ENCODE measurements around the gene HOXB1. TPM values are rescaled to one million over a fixed set of nuclear protein-coding genes. Genes with fewer than 3 reads are reported as not detected.

HOXB1 gene
- total and polyA plus RNA-seq, 2 experiments from 2014 or later, result not detected

DNA sequence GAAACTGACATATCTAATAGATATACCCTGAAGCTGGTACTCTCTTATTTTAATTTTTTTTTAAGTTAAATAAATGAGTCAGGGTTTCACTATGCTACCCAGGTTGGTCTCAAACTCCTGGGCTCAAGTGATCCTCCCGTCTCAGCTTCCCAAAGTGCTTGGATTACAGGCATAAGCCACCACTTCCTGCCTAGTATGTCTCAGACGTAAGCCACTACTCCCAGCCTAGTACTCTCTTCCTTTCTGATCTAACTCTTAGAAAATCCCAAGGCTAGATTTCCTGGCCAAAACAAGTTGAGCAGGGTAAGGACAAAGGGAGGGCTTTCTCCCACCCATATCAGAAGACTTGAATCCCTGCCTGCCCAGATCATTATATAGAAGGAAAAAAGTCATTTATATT is 33.7 kb downstream of the HOXB1 start:
- peaks cover 10% of the 10 kb centered on the region; the same call in 1 of the 2 replicates for H3F3A ChIP-seq (ENCODE audit: insufficient read depth)
- WGBS, 2 experiments (ENCODE audit: low coverage in 1 of 2, low lambda C conversion rate in 2 of 2, missing lambda C conversion rate in 2 of 2), result 27 to 40% methylated on average over 2 of the region's 2 CpGs
- no peak overlapping the region for H2AFZ ChIP-seq
- no peak overlapping the region for H3K27ac ChIP-seq
- no peak overlapping the region for H3K9ac ChIP-seq
- H3K79me2 ChIP-seq (ENCODE audit: insufficient read depth), result no peaks in the 10 kb centered on the region
- H3K9me2 ChIP-seq (ENCODE audit: insufficient read depth), result no peaks in the 10 kb centered on the region
- no peak overlapping the region for H3K4me2 ChIP-seq (ENCODE audit: unreplicated experiment)
- in situ Hi-C loops (cut with MboI), result no loop called here
- TF ChIP-seq EZH2phosphoT487 (IDR thresholded peaks at IDR 0.05; ENCODE audit: insufficient read depth, low read depth) (no peak), EZH2 (IDR thresholded peaks at IDR 0.05; ENCODE audit: insufficient read depth, poor library complexity, severe bottlenecking) (no peak)
- H3K4me1 ChIP-seq (ENCODE audit: insufficient read depth), result peaks cover 8% of the 10 kb centered on the region
- no peaks in the 10 kb centered on the region for H3K36me3 ChIP-seq (ENCODE audit: low read depth)
- peak; percentile 44 for DNase-seq
- no peaks in the 10 kb centered on the region for H3K27me3 ChIP-seq (replicated peaks; ENCODE audit: insufficient read depth)
- no peaks in the 10 kb centered on the region for H3K9me3 ChIP-seq (ENCODE audit: low read depth)
- H4K20me1 ChIP-seq (ENCODE audit: insufficient read depth), result no peaks in the 10 kb centered on the region
- H3K4me3 ChIP-seq, result no peak overlapping the region

DNA sequence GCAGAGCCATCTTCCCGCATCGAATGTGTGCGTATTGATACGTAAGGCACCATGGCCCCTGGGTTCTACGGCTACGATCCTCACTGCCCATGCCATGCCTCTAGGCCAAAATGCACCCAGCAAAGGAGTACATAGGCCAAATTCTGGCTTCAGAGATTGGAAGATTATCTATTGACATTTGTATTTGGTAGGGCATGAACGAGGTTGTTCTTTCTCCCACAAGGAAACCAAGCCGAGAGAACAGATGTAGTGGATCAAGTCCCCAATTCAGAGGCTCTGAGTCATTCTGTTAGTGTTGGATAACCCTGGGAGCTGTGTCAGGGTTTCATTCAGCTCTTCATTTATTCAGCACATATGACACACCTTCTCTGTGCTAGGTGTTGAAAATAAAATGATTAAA is 36.5 kb downstream of the HOXB1 start:
- Histone ChIP-seq H3K9me2 (ENCODE audit: insufficient read depth) (no peaks in the 10 kb centered on the region), H4K20me1 (ENCODE audit: insufficient read depth) (no peaks in the 10 kb centered on the region), H3K4me1 (ENCODE audit: insufficient read depth) (peaks cover 8% of the 10 kb centered on the region), H3K27me3 (replicated peaks; ENCODE audit: insufficient read depth) (no peaks in the 10 kb centered on the region), H3K4me2 (ENCODE audit: unreplicated experiment) (no peak overlapping the region), H3K9me3 (ENCODE audit: low read depth) (no peaks in the 10 kb centered on the region), H3K4me3 (no peak overlapping the region), H3K36me3 (ENCODE audit: low read depth) (no peaks in the 10 kb centered on the region), H3K27ac (no peak overlapping the region), H3F3A (ENCODE audit: insufficient read depth) (peaks cover 10% of the 10 kb centered on the region; the same call in 1 of the 2 replicates), H2AFZ (no peak overlapping the region), H3K9ac (no peak overlapping the region), H3K79me2 (ENCODE audit: insufficient read depth) (no peaks in the 10 kb centered on the region)
- in situ Hi-C loops (cut with MboI), result no loop called here
- peak; percentile 80 for DNase-seq
- WGBS, 2 experiments (ENCODE audit: low coverage in 1 of 2, low lambda C conversion rate in 2 of 2, missing lambda C conversion rate in 2 of 2), result 88 to 89% methylated on average over 8 of the region's 8 CpGs
- TF ChIP-seq EZH2phosphoT487 (IDR thresholded peaks at IDR 0.05; ENCODE audit: insufficient read depth, low read depth), result no peak
- TF ChIP-seq EZH2 (IDR thresholded peaks at IDR 0.05; ENCODE audit: insufficient read depth, poor library complexity, severe bottlenecking), result no peak

DNA sequence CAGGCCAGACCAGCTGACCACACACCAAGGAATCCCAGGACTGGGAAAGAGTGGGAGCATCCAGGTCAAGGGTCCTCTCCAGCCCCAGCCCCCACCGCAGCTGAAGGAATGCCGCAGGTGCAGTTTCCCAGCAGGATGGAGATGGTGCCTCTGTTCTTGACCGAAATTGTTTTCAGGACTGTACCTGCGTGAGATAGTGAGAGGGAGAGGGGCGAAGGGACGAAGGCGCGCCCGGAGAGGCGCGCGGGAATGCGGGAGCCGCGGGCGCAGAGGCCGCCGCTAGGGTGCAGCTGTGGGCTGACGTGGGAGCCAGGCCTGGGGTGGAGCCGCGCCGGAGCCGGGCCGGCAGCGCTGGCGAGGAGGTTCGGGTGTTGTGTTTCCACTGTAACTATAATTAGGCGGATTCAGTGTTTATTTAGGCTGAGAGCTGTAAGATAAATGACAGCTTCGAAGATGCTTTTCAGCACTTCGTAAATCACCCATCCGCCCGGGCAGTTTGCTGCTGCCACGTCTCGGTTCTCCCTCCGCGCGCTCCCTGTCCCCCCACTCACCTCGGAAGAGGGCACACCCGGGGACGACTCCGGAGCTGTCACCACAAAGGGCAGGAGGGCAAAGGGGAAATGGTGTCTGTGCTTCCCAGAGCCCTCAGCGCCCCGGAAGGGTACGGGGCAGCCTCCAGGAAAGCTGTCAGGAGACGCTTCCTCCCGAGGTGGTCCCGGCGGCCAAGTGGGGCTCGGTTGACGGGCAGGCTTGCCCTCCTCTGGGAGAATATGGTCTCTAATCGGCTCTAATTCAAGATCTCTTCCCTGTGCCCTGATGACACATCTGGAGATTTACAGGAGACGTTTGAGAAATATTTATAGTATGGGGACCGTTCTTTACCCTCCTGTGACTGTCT is 38.2 kb downstream of the HOXB1 start:
- in situ Hi-C loops (cut with MboI), result no loop called here
- Histone ChIP-seq H3K27me3 (replicated peaks; ENCODE audit: insufficient read depth) (no peaks in the 10 kb centered on the region), H3K9me3 (ENCODE audit: low read depth) (no peaks in the 10 kb centered on the region), H4K20me1 (ENCODE audit: insufficient read depth) (no peaks in the 10 kb centered on the region), H3K79me2 (ENCODE audit: insufficient read depth) (no peaks in the 10 kb centered on the region), H2AFZ (peak overlapping the region; percentile 91), H3K9me2 (ENCODE audit: insufficient read depth) (no peaks in the 10 kb centered on the region), H3K27ac (no peak overlapping the region), H3K4me1 (ENCODE audit: insufficient read depth) (peaks cover 8% of the 10 kb centered on the region), H3K4me2 (ENCODE audit: unreplicated experiment) (peak overlapping the region; percentile 78), H3K4me3 (peak overlapping the region; percentile 68), H3F3A (ENCODE audit: insufficient read depth) (peaks cover 10% of the 10 kb centered on the region; the same call in 1 of the 2 replicates), H3K36me3 (ENCODE audit: low read depth) (no peaks in the 10 kb centered on the region), H3K9ac (peak overlapping the region; percentile 72)
- peak; percentile 86 for DNase-seq
- TF ChIP-seq EZH2phosphoT487 (IDR thresholded peaks at IDR 0.05; ENCODE audit: insufficient read depth, low read depth), result no peak
- TF ChIP-seq EZH2 (IDR thresholded peaks at IDR 0.05; ENCODE audit: insufficient read depth, poor library complexity, severe bottlenecking), result no peak
- 12 to 15% methylated on average over 49 to 53 of the region's 53 CpGs for WGBS, 2 experiments (ENCODE audit: low coverage in 1 of 2, low lambda C conversion rate in 2 of 2, missing lambda C conversion rate in 2 of 2)

DNA sequence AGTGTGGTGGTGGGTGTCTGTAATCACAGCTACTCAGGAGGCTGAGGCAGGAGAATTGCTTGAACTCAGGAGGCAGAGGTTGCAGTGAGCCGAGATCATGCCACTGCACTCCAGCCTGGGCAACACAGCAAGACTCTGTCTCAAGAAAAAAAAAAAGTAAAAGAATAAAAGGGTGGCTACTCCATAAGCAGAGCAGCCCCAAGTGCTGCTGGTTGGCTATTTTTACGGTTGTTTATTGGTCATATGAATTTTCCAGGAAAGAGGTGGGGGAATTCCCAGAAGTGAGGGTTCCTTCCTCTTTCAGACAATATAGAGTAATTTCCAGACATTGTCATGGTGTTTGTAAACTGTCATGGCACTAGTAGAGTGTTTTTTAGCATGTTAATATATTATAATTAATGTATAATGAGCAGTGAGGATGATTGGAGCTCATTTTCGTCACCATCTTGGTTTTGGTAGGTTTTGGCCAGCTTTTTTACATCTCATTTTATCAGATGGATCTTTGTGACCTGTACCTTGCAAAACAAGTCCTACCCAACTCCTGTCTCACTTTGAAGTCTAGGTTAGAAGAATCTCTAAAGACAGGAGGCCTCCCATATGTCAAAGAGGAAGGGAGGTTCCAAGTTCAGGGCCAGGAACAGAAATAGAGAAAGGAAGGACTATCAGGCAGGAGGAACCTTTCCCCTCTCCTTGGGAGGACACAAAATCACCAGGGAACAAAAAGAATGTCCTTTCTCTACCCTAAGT is 39.1 kb downstream of the HOXB1 start:
- H3K79me2 ChIP-seq (ENCODE audit: insufficient read depth), result no peaks in the 10 kb centered on the region
- peaks cover 15% of the 10 kb centered on the region for H3K4me1 ChIP-seq (ENCODE audit: insufficient read depth)
- no peaks in the 10 kb centered on the region for H3K9me3 ChIP-seq (ENCODE audit: low read depth)
- no peak overlapping the region for H3K27ac ChIP-seq
- TF ChIP-seq EZH2phosphoT487 (IDR thresholded peaks at IDR 0.05; ENCODE audit: insufficient read depth, low read depth), result no peak
- TF ChIP-seq EZH2 (IDR thresholded peaks at IDR 0.05; ENCODE audit: insufficient read depth, poor library complexity, severe bottlenecking), result no peak
- H3K27me3 ChIP-seq (replicated peaks; ENCODE audit: insufficient read depth), result no peaks in the 10 kb centered on the region
- H3K4me2 ChIP-seq (ENCODE audit: unreplicated experiment), result no peak overlapping the region
- no peak overlapping the region for H3K4me3 ChIP-seq
- 97 to 99% methylated on average over 3 of the region's 3 CpGs for WGBS, 2 experiments (ENCODE audit: low coverage in 1 of 2, low lambda C conversion rate in 2 of 2, missing lambda C conversion rate in 2 of 2)
- H3K9me2 ChIP-seq (ENCODE audit: insufficient read depth), result no peaks in the 10 kb centered on the region
- in situ Hi-C loops (cut with MboI), result no loop called here
- H3K9ac ChIP-seq, result no peak overlapping the region
- no peak overlapping the region for H2AFZ ChIP-seq
- H3F3A ChIP-seq (ENCODE audit: insufficient read depth), result peaks cover 18% of the 10 kb centered on the region
- DNase-seq, result peak; percentile 7
- no peaks in the 10 kb centered on the region for H4K20me1 ChIP-seq (ENCODE audit: insufficient read depth)
- H3K36me3 ChIP-seq (ENCODE audit: low read depth), result no peaks in the 10 kb centered on the region
